ENCODE data around the gene ZKSCAN4. TPM values are rescaled to one million over a fixed set of nuclear protein-coding genes. Genes with fewer than 3 reads are reported as not detected.
A peak's percentile ranks its signal among the peaks of the same experiment; 100 is the strongest.

Gene ZKSCAN4
- total RNA-seq, 4 donors from 2014 or later = 1.5 to 15.6 (median 4.7) TPM

GRCh38 chr6:28267695-28268059, 15.6 kb upstream of the ZKSCAN4 start:
- TF ChIP-seq POLR2A (IDR thresholded peaks at IDR 0.05) (no peak), CTCF (IDR thresholded peaks at IDR 0.05) (no peak)
- intact Hi-C loops (cut with DNase I; ENCODE audit: low total_unique reads) = no loop called here
- H3K27me3 ChIP-seq = no peaks in the 10 kb centered on the region
- no peaks in the 10 kb centered on the region for H3K9me3 ChIP-seq
- DNase-seq = no peak
- no peaks in the 10 kb centered on the region for H3K4me1 ChIP-seq
- H3K36me3 ChIP-seq = no peaks in the 10 kb centered on the region
- peak overlapping the region; percentile 86 to 90 for H3K4me3 ChIP-seq
- H3K27ac ChIP-seq = peak overlapping the region; percentile 85 to 89

- intact Hi-C loops (cut with DNase I; ENCODE audit: low total_unique reads) = no loop called here
- Histone ChIP-seq H3K27ac (peak within 1 kb of the TSS; percentile 85 to 89), H3K9me3 (no peaks in the 10 kb centered on the region), H3K27me3 (no peaks in the 10 kb centered on the region), H3K36me3 (no peaks in the 10 kb centered on the region), H3K4me3 (peak within 1 kb of the TSS; percentile 86 to 90), H3K4me1 (no peaks in the 10 kb centered on the region)
- DNase-seq = peak; percentile 81 to 91
- peak; percentile 19 to 53 for TF ChIP-seq POLR2A (IDR thresholded peaks at IDR 0.05)
- TF ChIP-seq CTCF (IDR thresholded peaks at IDR 0.05) = peak in 1 of 4 experiments; percentile 6
Observed at GRCh38 chr6:28266962-28267694, 15.1 kb upstream of the ZKSCAN4 start, which contains the start of gene ZSCAN26. TSS of gene ZSCAN26 (plus strand) at chr6:28267143. CDS start at chr6:28271920, 4,777 bp downstream.

- intact Hi-C loops (cut with DNase I; ENCODE audit: low total_unique reads) = no loop called here
- Histone ChIP-seq H3K27ac (peak overlapping the region; percentile 85 to 89), H3K36me3 (no peaks in the 10 kb centered on the region), H3K27me3 (no peaks in the 10 kb centered on the region), H3K9me3 (no peaks in the 10 kb centered on the region), H3K4me1 (no peaks in the 10 kb centered on the region), H3K4me3 (peak overlapping the region; percentile 86 to 90)
- DNase-seq = no peak
- TF ChIP-seq POLR2A (IDR thresholded peaks at IDR 0.05) = no peak
- no peak for TF ChIP-seq CTCF (IDR thresholded peaks at IDR 0.05)
Observed at GRCh38 chr6:28266563-28266961, 14.5 kb upstream of the ZKSCAN4 start.

- Histone ChIP-seq H3K27ac (no peak overlapping the region), H3K4me1 (no peaks in the 10 kb centered on the region), H3K4me3 (no peak overlapping the region), H3K27me3 (no peaks in the 10 kb centered on the region), H3K36me3 (no peaks in the 10 kb centered on the region), H3K9me3 (peaks cover 0 to 3% of the 10 kb centered on the region in 2 donors)
- intact Hi-C loops (cut with DNase I; ENCODE audit: low total_unique reads) = no loop called here
- DNase-seq = no peak
- TF ChIP-seq CTCF (IDR thresholded peaks at IDR 0.05) (no peak), POLR2A (IDR thresholded peaks at IDR 0.05) (no peak)
Observed at GRCh38 chr6:28264834-28265401, 12.8 kb upstream of the ZKSCAN4 start.

GRCh38 chr6:28263922-28264321, 11.9 kb upstream of the ZKSCAN4 start:
- no peak for DNase-seq
- Histone ChIP-seq H3K27me3 (no peaks in the 10 kb centered on the region), H3K4me3 (no peak overlapping the region), H3K36me3 (no peaks in the 10 kb centered on the region), H3K27ac (no peak overlapping the region), H3K4me1 (no peaks in the 10 kb centered on the region), H3K9me3 (peaks cover 0 to 3% of the 10 kb centered on the region in 2 donors)
- TF ChIP-seq POLR2A (IDR thresholded peaks at IDR 0.05) (no peak), CTCF (IDR thresholded peaks at IDR 0.05) (no peak)
- intact Hi-C loops (cut with DNase I; ENCODE audit: low total_unique reads) = no loop called here
